Measurements from ENCODE around the gene POLD1. TPM values are rescaled to one million over a fixed set of nuclear protein-coding genes. Genes with fewer than 3 reads are reported as not detected.

Gene POLD1
- polyA plus RNA-seq, 2 donors: 27.4 to 48.3 TPM

GRCh38 chr19:50417111-50418081 lies 33.2 kb downstream of the POLD1 start:
- no peaks in the 10 kb centered on the region for H3K9me3 ChIP-seq (ENCODE audit: control insufficient read depth in 2 of 2, insufficient read depth in 1 of 2, low read depth in 1 of 2, low read length in 1 of 2)
- no peak overlapping the region for H3K4me3 ChIP-seq (ENCODE audit: low read depth in 1 of 2, low read length in 2 of 2)
- peaks cover 0 to 12% of the 10 kb centered on the region in 2 donors for H3K27me3 ChIP-seq (ENCODE audit: control insufficient read depth in 1 of 2, insufficient read depth in 2 of 2, low read length in 2 of 2)
- no peaks in the 10 kb centered on the region for H3K36me3 ChIP-seq (ENCODE audit: control insufficient read depth in 2 of 2, insufficient read depth in 2 of 2, low read length in 1 of 2)
- no peak overlapping the region for H3K27ac ChIP-seq (ENCODE audit: low read depth in 2 of 2, low read length in 1 of 2)
- peaks cover 0 to 3% of the 10 kb centered on the region in 2 donors for H3K4me1 ChIP-seq (ENCODE audit: control insufficient read depth in 2 of 2, insufficient read depth in 2 of 2, low read length in 1 of 2)
- 47 to 51% methylated on average over 38 to 42 of the region's 42 CpGs for WGBS, 2 donors

GRCh38 chr19:50418176-50419021 lies 34.3 kb downstream of the POLD1 start, which contains the start of gene SPIB:
Gene SPIB, plus strand, starts transcription at chr19:50418938. Its CDS starts 25 bp downstream, at chr19:50418963.
- Histone ChIP-seq H3K27ac (ENCODE audit: low read depth in 2 of 2, low read length in 1 of 2) (no peak within 1 kb of the TSS), H3K9me3 (ENCODE audit: control insufficient read depth in 2 of 2, insufficient read depth in 1 of 2, low read depth in 1 of 2, low read length in 1 of 2) (no peaks in the 10 kb centered on the region), H3K4me1 (ENCODE audit: control insufficient read depth in 2 of 2, insufficient read depth in 2 of 2, low read length in 1 of 2) (peaks cover 0 to 3% of the 10 kb centered on the region in 2 donors), H3K27me3 (ENCODE audit: control insufficient read depth in 1 of 2, insufficient read depth in 2 of 2, low read length in 2 of 2) (peaks cover 0 to 12% of the 10 kb centered on the region in 2 donors), H3K4me3 (ENCODE audit: low read depth in 1 of 2, low read length in 2 of 2) (no peak within 1 kb of the TSS), H3K36me3 (ENCODE audit: control insufficient read depth in 2 of 2, insufficient read depth in 2 of 2, low read length in 1 of 2) (no peaks in the 10 kb centered on the region)
- WGBS, 2 donors: 18 to 19% methylated on average over 31 to 34 of the region's 34 CpGs

- no peaks in the 10 kb centered on the region for H3K9me3 ChIP-seq (ENCODE audit: control insufficient read depth in 2 of 2, insufficient read depth in 1 of 2, low read depth in 1 of 2, low read length in 1 of 2)
- no peak overlapping the region for H3K4me3 ChIP-seq (ENCODE audit: low read depth in 1 of 2, low read length in 2 of 2)
- no peaks in the 10 kb centered on the region for H3K36me3 ChIP-seq (ENCODE audit: control insufficient read depth in 2 of 2, insufficient read depth in 2 of 2, low read length in 1 of 2)
- 7 to 14% methylated on average over 14 of the region's 14 CpGs for WGBS, 2 donors
- H3K4me1 ChIP-seq (ENCODE audit: control insufficient read depth in 2 of 2, insufficient read depth in 2 of 2, low read length in 1 of 2): peaks cover 0 to 3% of the 10 kb centered on the region in 2 donors
- H3K27ac ChIP-seq (ENCODE audit: low read depth in 2 of 2, low read length in 1 of 2): no peak overlapping the region
- peaks cover 0 to 12% of the 10 kb centered on the region in 2 donors for H3K27me3 ChIP-seq (ENCODE audit: control insufficient read depth in 1 of 2, insufficient read depth in 2 of 2, low read length in 2 of 2)
Measured at GRCh38 chr19:50419022-50419579, 35.0 kb downstream of the POLD1 start.

- Histone ChIP-seq H3K4me1 (ENCODE audit: control insufficient read depth in 2 of 2, insufficient read depth in 2 of 2, low read length in 1 of 2) (peaks cover 0 to 1% of the 10 kb centered on the region in 2 donors), H3K27ac (ENCODE audit: low read depth in 2 of 2, low read length in 1 of 2) (no peak overlapping the region), H3K36me3 (ENCODE audit: control insufficient read depth in 2 of 2, insufficient read depth in 2 of 2, low read length in 1 of 2) (no peaks in the 10 kb centered on the region), H3K4me3 (ENCODE audit: low read depth in 1 of 2, low read length in 2 of 2) (no peak overlapping the region), H3K27me3 (ENCODE audit: control insufficient read depth in 1 of 2, insufficient read depth in 2 of 2, low read length in 2 of 2) (peaks cover 0 to 12% of the 10 kb centered on the region in 2 donors), H3K9me3 (ENCODE audit: control insufficient read depth in 2 of 2, insufficient read depth in 1 of 2, low read depth in 1 of 2, low read length in 1 of 2) (no peaks in the 10 kb centered on the region)
- WGBS, 2 donors: 18 to 24% methylated on average over 8 of the region's 8 CpGs
Measured at GRCh38 chr19:50419580-50420035, 35.5 kb downstream of the POLD1 start.

- Histone ChIP-seq H3K9me3 (ENCODE audit: control insufficient read depth in 2 of 2, insufficient read depth in 1 of 2, low read depth in 1 of 2, low read length in 1 of 2) (no peaks in the 10 kb centered on the region), H3K27me3 (ENCODE audit: control insufficient read depth in 1 of 2, insufficient read depth in 2 of 2, low read length in 2 of 2) (peaks cover 0 to 12% of the 10 kb centered on the region in 2 donors), H3K4me3 (ENCODE audit: low read depth in 1 of 2, low read length in 2 of 2) (no peak overlapping the region), H3K4me1 (ENCODE audit: control insufficient read depth in 2 of 2, insufficient read depth in 2 of 2, low read length in 1 of 2) (no peaks in the 10 kb centered on the region), H3K36me3 (ENCODE audit: control insufficient read depth in 2 of 2, insufficient read depth in 2 of 2, low read length in 1 of 2) (no peaks in the 10 kb centered on the region), H3K27ac (ENCODE audit: low read depth in 2 of 2, low read length in 1 of 2) (no peak overlapping the region)
- 26 to 32% methylated on average over 3 of the region's 3 CpGs for WGBS, 2 donors
Measured at GRCh38 chr19:50420127-50420526, 36.0 kb downstream of the POLD1 start.

- H3K9me3 ChIP-seq (ENCODE audit: control insufficient read depth in 2 of 2, insufficient read depth in 1 of 2, low read depth in 1 of 2, low read length in 1 of 2): no peaks in the 10 kb centered on the region
- no peaks in the 10 kb centered on the region for H3K4me1 ChIP-seq (ENCODE audit: control insufficient read depth in 2 of 2, insufficient read depth in 2 of 2, low read length in 1 of 2)
- H3K27ac ChIP-seq (ENCODE audit: low read depth in 2 of 2, low read length in 1 of 2): no peak overlapping the region
- WGBS, 2 donors: 59 to 68% methylated on average over 3 of the region's 3 CpGs
- H3K4me3 ChIP-seq (ENCODE audit: low read depth in 1 of 2, low read length in 2 of 2): no peak overlapping the region
- no peaks in the 10 kb centered on the region for H3K36me3 ChIP-seq (ENCODE audit: control insufficient read depth in 2 of 2, insufficient read depth in 2 of 2, low read length in 1 of 2)
- H3K27me3 ChIP-seq (ENCODE audit: control insufficient read depth in 1 of 2, insufficient read depth in 2 of 2, low read length in 2 of 2): peaks cover 0 to 12% of the 10 kb centered on the region in 2 donors
Measured at GRCh38 chr19:50420808-50421207, 36.7 kb downstream of the POLD1 start.

- Histone ChIP-seq H3K4me1 (ENCODE audit: control insufficient read depth in 2 of 2, insufficient read depth in 2 of 2, low read length in 1 of 2) (no peaks in the 10 kb centered on the region), H3K27me3 (ENCODE audit: control insufficient read depth in 1 of 2, insufficient read depth in 2 of 2, low read length in 2 of 2) (peaks cover 0 to 12% of the 10 kb centered on the region in 2 donors), H3K9me3 (ENCODE audit: control insufficient read depth in 2 of 2, insufficient read depth in 1 of 2, low read depth in 1 of 2, low read length in 1 of 2) (no peaks in the 10 kb centered on the region), H3K4me3 (ENCODE audit: low read depth in 1 of 2, low read length in 2 of 2) (no peak overlapping the region), H3K36me3 (ENCODE audit: control insufficient read depth in 2 of 2, insufficient read depth in 2 of 2, low read length in 1 of 2) (no peaks in the 10 kb centered on the region), H3K27ac (ENCODE audit: low read depth in 2 of 2, low read length in 1 of 2) (no peak overlapping the region)
- 80 to 85% methylated on average over 17 to 18 of the region's 18 CpGs for WGBS, 2 donors
Measured at GRCh38 chr19:50422397-50423278, 38.5 kb downstream of the POLD1 start.

GRCh38 chr19:50423279-50424113 lies 39.3 kb downstream of the POLD1 start:
- no peak overlapping the region for H3K4me3 ChIP-seq (ENCODE audit: low read depth in 1 of 2, low read length in 2 of 2)
- H3K9me3 ChIP-seq (ENCODE audit: control insufficient read depth in 2 of 2, insufficient read depth in 1 of 2, low read depth in 1 of 2, low read length in 1 of 2): no peaks in the 10 kb centered on the region
- peaks cover 0 to 4% of the 10 kb centered on the region in 2 donors for H3K4me1 ChIP-seq (ENCODE audit: control insufficient read depth in 2 of 2, insufficient read depth in 2 of 2, low read length in 1 of 2)
- WGBS, 2 donors: 76% methylated on average over 22 of the region's 22 CpGs
- H3K27me3 ChIP-seq (ENCODE audit: control insufficient read depth in 1 of 2, insufficient read depth in 2 of 2, low read length in 2 of 2): peaks cover 0 to 8% of the 10 kb centered on the region in 2 donors
- H3K27ac ChIP-seq (ENCODE audit: low read depth in 2 of 2, low read length in 1 of 2): no peak overlapping the region
- H3K36me3 ChIP-seq (ENCODE audit: control insufficient read depth in 2 of 2, insufficient read depth in 2 of 2, low read length in 1 of 2): no peaks in the 10 kb centered on the region
